H9 (cell line): ENCODE results near the gene CA9. TPM values are rescaled to one million over a fixed set of nuclear protein-coding genes. Genes with fewer than 3 reads are reported as not detected.

Experiments used
- DNase-seq: peaks from one replicate; pipeline ENCODE4 v3.0.0-alpha.2; 2017
- H2AFZ ChIP-seq: one replicate; pipeline ENCODE4 v1.6.1; 2013; ENCODE audit warnings: mild to moderate bottlenecking, low read length, control low read depth, moderate library complexity
- H2AK5ac ChIP-seq: 2 replicates; pipeline ENCODE4 v1.6.1; 2013; ENCODE audit warnings: low read length, control low read depth, mixed read lengths; ENCODE audit not compliant: insufficient read length
- H2BK120ac ChIP-seq: one replicate; pipeline ENCODE4 v1.6.1; 2013; ENCODE audit warnings: low read depth, mild to moderate bottlenecking, low read length, control low read depth, inconsistent platforms; ENCODE audit not compliant: poor library complexity, severe bottlenecking
- H2BK12ac ChIP-seq: 2 replicates; pipeline ENCODE4 v1.6.1; 2013; ENCODE audit warnings: low read length, control low read depth, mixed read lengths, low read depth; ENCODE audit not compliant: insufficient read length
- H2BK15ac ChIP-seq: 2 replicates; pipeline ENCODE4 v1.6.1; 2013; ENCODE audit warnings: low read depth, low read length, control low read depth
- H2BK20ac ChIP-seq: one replicate; pipeline ENCODE4 v1.6.1; 2013; ENCODE audit warnings: low read depth, mild to moderate bottlenecking, low read length, control low read depth, inconsistent platforms; ENCODE audit not compliant: poor library complexity, severe bottlenecking
- H2BK5ac ChIP-seq: 2 replicates; pipeline ENCODE4 v1.6.1; 2013; ENCODE audit warnings: low read length, control low read depth, mixed read lengths; ENCODE audit not compliant: insufficient read length
- H3K14ac ChIP-seq: 2 replicates; pipeline ENCODE4 v1.6.1; 2013; ENCODE audit warnings: low read length, control low read depth; ENCODE audit not compliant: insufficient read depth
- H3K18ac ChIP-seq: 2 replicates; pipeline ENCODE4 v1.6.1; 2013; ENCODE audit warnings: low read depth, mild to moderate bottlenecking, mixed read lengths, low read length, control low read depth; ENCODE audit not compliant: insufficient read length
- H3K23ac ChIP-seq: 2 replicates; pipeline ENCODE4 v1.6.1; 2013; ENCODE audit warnings: low read length, control low read depth, mixed read lengths, low read depth; ENCODE audit not compliant: insufficient read length
- H3K23me2 ChIP-seq: 2 replicates; pipeline ENCODE4 v1.6.1; 2013; ENCODE audit warnings: low read depth, mild to moderate bottlenecking, mixed read lengths, low read length, control low read depth; ENCODE audit not compliant: insufficient read length, poor library complexity, severe bottlenecking
- H3K27ac ChIP-seq: 2 replicates; pipeline ENCODE4 v1.5.1; 2013; ENCODE audit warnings: low read length, control low read depth, mixed read lengths, low read depth; ENCODE audit not compliant: insufficient read length
- H3K27me3 ChIP-seq: 2 replicates; pipeline ENCODE4 v1.6.1; 2013; ENCODE audit warnings: low read length, control low read depth, inconsistent platforms; ENCODE audit not compliant: insufficient read depth
- H3K4ac ChIP-seq: 2 replicates; pipeline ENCODE4 v1.6.1; 2013; ENCODE audit warnings: low read depth, mild to moderate bottlenecking, control low read depth, inconsistent platforms, low read length, moderate library complexity
- H3K4me1 ChIP-seq: 2 replicates; pipeline ENCODE4 v1.6.1; 2013; ENCODE audit warnings: low read length, control low read depth, inconsistent platforms; ENCODE audit not compliant: insufficient read depth
- H3K4me2 ChIP-seq: 2 replicates; pipeline ENCODE4 v1.6.1; 2013; ENCODE audit warnings: low read length, control low read depth, mixed read lengths; ENCODE audit not compliant: insufficient read length, insufficient read depth
- H3K56ac ChIP-seq: 2 replicates; pipeline ENCODE4 v1.6.1; 2013; ENCODE audit warnings: low read depth, mild to moderate bottlenecking, mixed read lengths, low read length, control low read depth; ENCODE audit not compliant: insufficient read length
- H3K79me1 ChIP-seq: 2 replicates; pipeline ENCODE4 v1.6.1; 2013; ENCODE audit warnings: low read depth, mild to moderate bottlenecking, moderate library complexity, low read length, control low read depth, inconsistent platforms; ENCODE audit not compliant: insufficient read depth, poor library complexity, severe bottlenecking
- H3K79me2 ChIP-seq: 2 replicates; pipeline ENCODE4 v1.6.1; 2013; ENCODE audit warnings: low read length, control low read depth, inconsistent platforms; ENCODE audit not compliant: insufficient read depth
- H3K9ac ChIP-seq: 2 replicates; pipeline ENCODE4 v1.6.1; 2013; ENCODE audit warnings: low read length, control low read depth, mixed read lengths; ENCODE audit not compliant: insufficient read length; ENCODE audit errors: extremely low read depth
- H3K9me3 ChIP-seq: one replicate; pipeline ENCODE4 v1.6.1; 2013; ENCODE audit warnings: low read depth, low read length, inconsistent platforms; ENCODE audit not compliant: control insufficient read depth
- H3T11ph ChIP-seq: one replicate; pipeline ENCODE4 v1.6.1; 2013; ENCODE audit warnings: mild to moderate bottlenecking, low read length, control low read depth, inconsistent platforms
- H4K20me1 ChIP-seq: one replicate; pipeline ENCODE4 v1.6.1; 2013; ENCODE audit not compliant: control insufficient read depth, insufficient read length, insufficient read depth
- H4K5ac ChIP-seq: 2 replicates; pipeline ENCODE4 v1.6.1; 2013; ENCODE audit warnings: low read depth, mild to moderate bottlenecking, mixed read lengths, low read length, control low read depth; ENCODE audit not compliant: insufficient read length
- H4K8ac ChIP-seq: replicated peaks from 2 replicates; pipeline ENCODE4 v1.6.1; 2013; ENCODE audit warnings: low read length, control low read depth, mixed read lengths, low read depth; ENCODE audit not compliant: insufficient read length
- H4K91ac ChIP-seq: 2 replicates; pipeline ENCODE4 v1.6.1; 2013; ENCODE audit warnings: low read depth, mild to moderate bottlenecking, moderate library complexity, mixed read lengths, low read length, control low read depth; ENCODE audit not compliant: insufficient read length
- H3K27ac Mint-ChIP-seq, 3 experiments: 2 replicates in 2 of 3; 3 replicates in 1 of 3; pipeline ENCODE4 v1.8.0; 2020 to 2021; ENCODE audit warnings: mixed read lengths in 3 of 3, mild to moderate bottlenecking in 1 of 3, moderate library complexity in 1 of 3
- H3K27me3 Mint-ChIP-seq: 2 replicates; pipeline ENCODE4 v1.8.0; 2021; ENCODE audit warnings: low read depth, mild to moderate bottlenecking, moderate library complexity, mixed read lengths
- H3K36me3 Mint-ChIP-seq, 3 experiments: 2 replicates in 2 of 3; 3 replicates in 1 of 3; pipeline ENCODE4 v1.8.0; 2020 to 2021; ENCODE audit warnings: low read depth in 3 of 3, mixed read lengths in 3 of 3; ENCODE audit not compliant: insufficient read depth in 1 of 3
- H3K4me1 Mint-ChIP-seq, 2 experiments: 2 replicates each; pipeline ENCODE4 v1.8.0; 2020; ENCODE audit warnings: mixed read lengths in 2 of 2
- H3K4me3 Mint-ChIP-seq, 2 experiments: 2 replicates in 1 of 2; 3 replicates in 1 of 2; pipeline ENCODE4 v1.8.0; 2020 to 2021; ENCODE audit warnings: mild to moderate bottlenecking in 2 of 2, mixed read lengths in 2 of 2, moderate library complexity in 1 of 2
- H3K9me3 Mint-ChIP-seq, 2 experiments: 2 replicates in 1 of 2; 3 replicates in 1 of 2; pipeline ENCODE4 v1.8.0; 2020; ENCODE audit warnings: mild to moderate bottlenecking in 2 of 2, mixed read lengths in 2 of 2, moderate library complexity in 1 of 2
- CTCF ChIP-seq: fragments of 200-600 bp; sonication (generic); conservative IDR thresholded peaks from 3 replicates; pipeline ENCODE4 v1.8.0; 2021; ENCODE audit warnings: antibody characterized with exemption, mild to moderate bottlenecking
- WGBS: extraction: QIAGEN DNeasy Blood & Tissue Kit; methylation state at CpG from one replicate; pipeline ENCODE4 v1.1.7; 2013; ENCODE audit warnings: missing lambda C conversion rate, low lambda C conversion rate, mixed read lengths; ENCODE audit not compliant: insufficient read length; ENCODE audit errors: extremely low coverage; 5-methylcytosine and 5-hydroxymethylcytosine counted together
- total RNA-seq: library from RNA; stranded (reverse); gene quantifications from 2 replicates; pipeline ENCODE4 v1.2.1, GENCODE V29; 2021

The CA9 gene
- total RNA-seq, 1 experiment from 2014 or later: 0.94 TPM

- no peak overlapping the region for H2BK15ac ChIP-seq
- H4K20me1 ChIP-seq: no peaks in the 10 kb centered on the region
- no peak overlapping the region for H3K9ac ChIP-seq
- no peak overlapping the region for H2BK5ac ChIP-seq
- H3K79me2 ChIP-seq: no peaks in the 10 kb centered on the region; the same call in 1 of the 2 replicates
- DNase-seq: no peak
- no peak for TF ChIP-seq CTCF
- H3K79me1 ChIP-seq: no peaks in the 10 kb centered on the region
- H3K27ac ChIP-seq: no peak overlapping the region
- Mint-ChIP-seq H3K4me1 (peaks cover 27 to 30% of the 10 kb centered on the region in 2 experiments), H3K9me3 (peaks cover 0 to 2% of the 10 kb centered on the region in 2 experiments; a peak in 2 of 5 replicates), H3K27ac (peak overlapping the region in 1 of 3 experiments; percentile 85; a peak in 3 of 7 replicates), H3K27me3 (no peaks in the 10 kb centered on the region), H3K4me3 (peak overlapping the region in 1 of 2 experiments; percentile 40; a peak in 1 of 5 replicates), H3K36me3 (peaks cover 43 to 69% (median 64%) of the 10 kb centered on the region in 3 experiments)
- H4K5ac ChIP-seq: no peak overlapping the region
- no peak overlapping the region for H2BK12ac ChIP-seq
- H2BK120ac ChIP-seq: no peak overlapping the region
- H3K23ac ChIP-seq: no peak overlapping the region
- H3K4me2 ChIP-seq: no peak overlapping the region
- H2AK5ac ChIP-seq: no peak overlapping the region
- peaks cover 3% of the 10 kb centered on the region for H3K4me1 ChIP-seq
- no peak overlapping the region for H3K56ac ChIP-seq
- no peak overlapping the region for H3K14ac ChIP-seq
- no peak overlapping the region for H3T11ph ChIP-seq
- no peak overlapping the region for H2AFZ ChIP-seq
- no CpG with 5 or more reads among the region's 11 CpGs for WGBS
- H2BK20ac ChIP-seq: no peak overlapping the region
- no peaks in the 10 kb centered on the region for H3K27me3 ChIP-seq
- H3K9me3 ChIP-seq: no peaks in the 10 kb centered on the region
- H3K18ac ChIP-seq: no peak overlapping the region
- H4K8ac ChIP-seq: no peak overlapping the region
- no peak overlapping the region for H3K4ac ChIP-seq
- no peak overlapping the region for H4K91ac ChIP-seq
- H3K23me2 ChIP-seq: peaks cover 6% of the 10 kb centered on the region
These were observed 12.8 kb downstream of the CA9 start for GRCh38 chr9:35686222-35687203.
